Osteocyte (in vitro differentiated cells): ENCODE data around the gene P2RX5. TPM values are rescaled to one million over a fixed set of nuclear protein-coding genes. Genes with fewer than 3 reads are reported as not detected.
A peak's percentile ranks its signal among the peaks of the same experiment; 100 is the strongest.

Experiments used
- DNase-seq: peaks from one replicate; pipeline ENCODE4 v3.0.0; 2021; ENCODE audit warnings: mixed read lengths; ENCODE audit not compliant: unreplicated experiment; ENCODE audit errors: extremely low spot score
- H3K27ac Mint-ChIP-seq: one replicate; pipeline ENCODE4 v1.8.0; 2021; ENCODE audit warnings: mild to moderate bottlenecking, mixed read lengths; ENCODE audit not compliant: unreplicated experiment
- H3K27me3 Mint-ChIP-seq: one replicate; pipeline ENCODE4 v1.8.0; 2021; ENCODE audit warnings: mixed read lengths; ENCODE audit not compliant: unreplicated experiment
- H3K36me3 Mint-ChIP-seq: one replicate; pipeline ENCODE4 v1.8.0; 2021; ENCODE audit warnings: mixed read lengths; ENCODE audit not compliant: unreplicated experiment
- H3K4me1 Mint-ChIP-seq: one replicate; pipeline ENCODE4 v1.8.0; 2021; ENCODE audit warnings: mixed read lengths; ENCODE audit not compliant: unreplicated experiment
- H3K4me3 Mint-ChIP-seq: one replicate; pipeline ENCODE4 v1.8.0; 2021; ENCODE audit warnings: mild to moderate bottlenecking, moderate library complexity, mixed read lengths; ENCODE audit not compliant: unreplicated experiment
- H3K9me3 Mint-ChIP-seq: one replicate; pipeline ENCODE4 v1.8.0; 2021; ENCODE audit warnings: mixed read lengths; ENCODE audit not compliant: unreplicated experiment
- CTCF ChIP-seq: fragments of 200-600 bp; sonication (generic); IDR thresholded peaks from 2 replicates; pipeline ENCODE4 v1.5.0; 2021; ENCODE audit warnings: antibody characterized with exemption, mild to moderate bottlenecking, moderate library complexity
- total RNA-seq: library from RNA; stranded (reverse); gene quantifications from 2 replicates; pipeline ENCODE4 v1.2.1, GENCODE V29; 2021

Gene P2RX5
- total RNA-seq, 1 donor from 2014 or later = 0.43 TPM

- H3K36me3 Mint-ChIP-seq = peaks cover 2% of the 10 kb centered on the region
- no peak overlapping the region for H3K4me3 Mint-ChIP-seq
- peaks cover 5% of the 10 kb centered on the region for H3K9me3 Mint-ChIP-seq
- no peak overlapping the region for H3K27ac Mint-ChIP-seq
- H3K4me1 Mint-ChIP-seq = peaks cover 5% of the 10 kb centered on the region
- no peak for TF ChIP-seq CTCF
- peaks cover 13% of the 10 kb centered on the region for H3K27me3 Mint-ChIP-seq
- DNase-seq = no peak
Measured at GRCh38 chr17:3699951-3700350, 4.0 kb upstream of the P2RX5 start.

GRCh38 chr17:3698139-3698538, 2.2 kb upstream of the P2RX5 start:
- no peak overlapping the region for H3K27ac Mint-ChIP-seq
- H3K36me3 Mint-ChIP-seq = peaks cover 2% of the 10 kb centered on the region
- no peak for DNase-seq
- peaks cover 5% of the 10 kb centered on the region for H3K9me3 Mint-ChIP-seq
- H3K27me3 Mint-ChIP-seq = peaks cover 24% of the 10 kb centered on the region
- TF ChIP-seq CTCF = no peak
- no peak overlapping the region for H3K4me3 Mint-ChIP-seq
- peaks cover 8% of the 10 kb centered on the region for H3K4me1 Mint-ChIP-seq

- Mint-ChIP-seq H3K36me3 (no peaks in the 10 kb centered on the region), H3K4me1 (peaks cover 8% of the 10 kb centered on the region), H3K27ac (no peak overlapping the region), H3K9me3 (peaks cover 5% of the 10 kb centered on the region), H3K27me3 (peaks cover 29% of the 10 kb centered on the region), H3K4me3 (no peak overlapping the region)
- no peak for DNase-seq
- no peak for TF ChIP-seq CTCF
Measured at GRCh38 chr17:3697103-3697476, 1.1 kb upstream of the P2RX5 start.

GRCh38 chr17:3695129-3695722, 729 bp downstream of the P2RX5 start:
- peak overlapping the region; percentile 60 for H3K4me3 Mint-ChIP-seq
- TF ChIP-seq CTCF = no peak
- no peak for DNase-seq
- H3K27ac Mint-ChIP-seq = no peak overlapping the region
- H3K4me1 Mint-ChIP-seq = peaks cover 8% of the 10 kb centered on the region
- peaks cover 29% of the 10 kb centered on the region for H3K27me3 Mint-ChIP-seq
- no peaks in the 10 kb centered on the region for H3K36me3 Mint-ChIP-seq
- peaks cover 5% of the 10 kb centered on the region for H3K9me3 Mint-ChIP-seq

- Mint-ChIP-seq H3K27ac (no peak overlapping the region), H3K4me1 (peaks cover 8% of the 10 kb centered on the region), H3K27me3 (peaks cover 29% of the 10 kb centered on the region), H3K9me3 (peaks cover 5% of the 10 kb centered on the region), H3K36me3 (no peaks in the 10 kb centered on the region), H3K4me3 (no peak overlapping the region)
- no peak for TF ChIP-seq CTCF
- DNase-seq = no peak
Measured at GRCh38 chr17:3693829-3694231, 2.1 kb downstream of the P2RX5 start.
